ENCODE results near the gene TXNRD1. TPM values are rescaled to one million over a fixed set of nuclear protein-coding genes. Genes with fewer than 3 reads are reported as not detected.

Gene TXNRD1
- total RNA-seq, 4 donors from 2014 or later = 129 to 230 (median 199) TPM

- no peak for DNase-seq
- no peaks in the 10 kb centered on the region for H3K9me3 ChIP-seq
- TF ChIP-seq POLR2A (IDR thresholded peaks at IDR 0.05) = no peak
- no peak for TF ChIP-seq CTCF (IDR thresholded peaks at IDR 0.05)
- intact Hi-C loops (cut with DNase I) = loop anchor here (5.0 kb wide), 2 partner anchors 496 to 676 kb away; no protein-coding TSS in a partner anchor
- no peak overlapping the region for H3K27ac ChIP-seq
- WGBS, 2 donors = 58 to 62% methylated on average over 2 of the region's 2 CpGs
- peaks cover 0 to 8% of the 10 kb centered on the region in 2 donors for H3K4me1 ChIP-seq
- H3K4me3 ChIP-seq (replicated peaks in 1 of 3) = no peak overlapping the region
- no peaks in the 10 kb centered on the region for H3K36me3 ChIP-seq
- H3K27me3 ChIP-seq = no peaks in the 10 kb centered on the region
Observed at GRCh38 chr12:104381341-104381730, 165.8 kb downstream of the TXNRD1 start.

GRCh38 chr12:104381731-104382480 is 166.3 kb downstream of the TXNRD1 start:
- Histone ChIP-seq H3K27me3 (no peaks in the 10 kb centered on the region), H3K9me3 (no peaks in the 10 kb centered on the region), H3K4me1 (peaks cover 0 to 8% of the 10 kb centered on the region in 2 donors), H3K36me3 (no peaks in the 10 kb centered on the region), H3K27ac (no peak overlapping the region), H3K4me3 (replicated peaks in 1 of 3) (no peak overlapping the region)
- WGBS, 2 donors = 7 to 24% methylated on average over 12 to 18 of the region's 18 CpGs
- intact Hi-C loops (cut with DNase I) = loop anchor here (5.0 kb wide), 2 partner anchors 495 to 675 kb away; no protein-coding TSS in a partner anchor
- TF ChIP-seq POLR2A (IDR thresholded peaks at IDR 0.05) (no peak), CTCF (IDR thresholded peaks at IDR 0.05) (peak; percentile 82 to 94 (median 88))
- peak; percentile 78 to 82 for DNase-seq

GRCh38 chr12:104384141-104384880 is 168.7 kb downstream of the TXNRD1 start:
- no peaks in the 10 kb centered on the region for H3K9me3 ChIP-seq
- no peak for TF ChIP-seq CTCF (IDR thresholded peaks at IDR 0.05)
- WGBS, 2 donors = 84 to 88% methylated on average over 6 of the region's 6 CpGs

GRCh38 chr12:104385510-104385909 is 169.9 kb downstream of the TXNRD1 start:
- Histone ChIP-seq H3K9me3 (no peaks in the 10 kb centered on the region), H3K27me3 (no peaks in the 10 kb centered on the region), H3K4me3 (replicated peaks in 1 of 3) (no peak overlapping the region), H3K4me1 (peaks cover 0 to 8% of the 10 kb centered on the region in 2 donors), H3K27ac (no peak overlapping the region), H3K36me3 (no peaks in the 10 kb centered on the region)
- TF ChIP-seq POLR2A (IDR thresholded peaks at IDR 0.05) = no peak
- no peak for TF ChIP-seq CTCF (IDR thresholded peaks at IDR 0.05)
- DNase-seq = no peak
- WGBS, 2 donors = 38 to 74% methylated on average over 1 of the region's 1 CpG
- intact Hi-C loops (cut with DNase I) = no loop called here

More at GRCh38 chr12:104384141-104384880, 168.7 kb downstream of the TXNRD1 start:
- Histone ChIP-seq H3K36me3 (no peaks in the 10 kb centered on the region), H3K4me1 (peaks cover 0 to 8% of the 10 kb centered on the region in 2 donors), H3K27me3 (no peaks in the 10 kb centered on the region), H3K27ac (no peak overlapping the region), H3K4me3 (replicated peaks in 1 of 3) (no peak overlapping the region)
- intact Hi-C loops (cut with DNase I) = loop anchor here (5.0 kb wide), 2 partner anchors 493 to 673 kb away; no protein-coding TSS in a partner anchor
- no peak for DNase-seq

- no peak for DNase-seq
- intact Hi-C loops (cut with DNase I) = no loop called here
- WGBS, 2 donors = 95 to 98% methylated on average over 3 of the region's 3 CpGs
Observed at GRCh38 chr12:104386461-104386860, 170.9 kb downstream of the TXNRD1 start.

More at GRCh38 chr12:104386461-104386860, 170.9 kb downstream of the TXNRD1 start:
- Histone ChIP-seq H3K4me3 (replicated peaks in 1 of 3) (no peak overlapping the region), H3K27me3 (no peaks in the 10 kb centered on the region), H3K9me3 (no peaks in the 10 kb centered on the region), H3K36me3 (no peaks in the 10 kb centered on the region), H3K27ac (no peak overlapping the region), H3K4me1 (peaks cover 0 to 8% of the 10 kb centered on the region in 2 donors)
- no peak for TF ChIP-seq POLR2A (IDR thresholded peaks at IDR 0.05)
- no peak for TF ChIP-seq CTCF (IDR thresholded peaks at IDR 0.05)

All from thyroid gland (tissue), 4 donors.